ENCODE measurements around the gene MRPS17. TPM values are rescaled to one million over a fixed set of nuclear protein-coding genes. Genes with fewer than 3 reads are reported as not detected.
"Not testable (repeated sequence)": the region's sequence is repeated elsewhere in the genome, so short reads cannot be mapped to it uniquely, and the experiment has no call there.

The MRPS17 gene
- total and polyA plus RNA-seq, 2 of the 4 experiments (the other 2 are of a cell fraction) = 9.9 to 15.2 TPM

- intact Hi-C loops (cut with micrococcal nuclease) = no loop called here
- no TSS peak for BruUV-seq (replicated peaks)
- no peak overlapping the region for H3K56ac ChIP-seq (ENCODE audit: extremely low read depth, insufficient read depth, low read length)
- in situ Hi-C loops (cut with MboI; ENCODE audit: low sequenced_read_pairs) = no loop called here
- H3K9me3 ChIP-seq (ENCODE audit: control insufficient read depth, insufficient read depth, low read length) = peaks cover 4% of the 10 kb centered on the region; the same call in 1 of the 2 replicates
- H2AK9ac ChIP-seq (replicated peaks; ENCODE audit: low read depth, low read length, poor library complexity) = no peak overlapping the region
- no peak for TF ChIP-seq CTCF (conservative IDR thresholded peaks at IDR 0.05; ENCODE audit: low read depth, low read length)
- TF ChIP-seq USF2 (IDR thresholded peaks at IDR 0.05; ENCODE audit: low read depth, low read length) = no peak
- H2BK5ac ChIP-seq (ENCODE audit: low read depth, low read length, poor library complexity, severe bottlenecking) = no peak overlapping the region
- no peak overlapping the region for H4K8ac ChIP-seq (ENCODE audit: low read depth in 2 of 2, low read length in 2 of 2)
- H3K4ac ChIP-seq (ENCODE audit: low read depth, low read length) = no peak overlapping the region
- H4K91ac ChIP-seq (ENCODE audit: insufficient read depth, low read depth, low read length) = no peak overlapping the region
- no peak overlapping the region for H2BK15ac ChIP-seq (ENCODE audit: low read depth, low read length)
- dilution Hi-C loops (cut with HindIII; ENCODE audit: low sequenced_read_pairs, unreplicated experiment) = no loop called here
- no peak overlapping the region for H3K27ac ChIP-seq (ENCODE audit: insufficient read depth, low read length)
- no peaks in the 10 kb centered on the region for H3K36me3 ChIP-seq (ENCODE audit: control insufficient read depth, insufficient read depth, low read length)
- POLR2A ChIA-PET (ENCODE audit: unreplicated experiment) = no interaction called here
- H3K4me2 ChIP-seq (ENCODE audit: low read depth, low read length) = no peak overlapping the region
- no peak overlapping the region for H3K14ac ChIP-seq (replicated peaks; ENCODE audit: low read depth, low read length)
- CTCF ChIA-PET = no interaction called here
- no CpG with 5 or more reads among the region's 5 CpGs for WGBS, 2 experiments (ENCODE audit: extremely low coverage in 2 of 2, insufficient read length in 1 of 2)
- H2AFZ ChIP-seq (replicated peaks; ENCODE audit: low read length, poor library complexity) = no peak overlapping the region
- no peak overlapping the region for H4K5ac ChIP-seq (ENCODE audit: low read depth, low read length)
- H2AK5ac ChIP-seq (ENCODE audit: low read depth, low read length) = no peak overlapping the region
- no peak for DNase-seq
- H3K27me3 ChIP-seq (ENCODE audit: control insufficient read depth, insufficient read depth, low read length) = no peaks in the 10 kb centered on the region
- no peak overlapping the region for H3K9ac ChIP-seq (ENCODE audit: low read depth, low read length)
- H3K4me1 ChIP-seq (ENCODE audit: control insufficient read depth, insufficient read depth, low read length) = no peaks in the 10 kb centered on the region
- H2BK20ac ChIP-seq (ENCODE audit: low read depth, low read length) = no peak overlapping the region
- no peaks in the 10 kb centered on the region for H3K9me1 ChIP-seq (ENCODE audit: insufficient read depth, low read length)
- H4K20me1 ChIP-seq (ENCODE audit: insufficient read depth, low read length) = no peaks in the 10 kb centered on the region
- H3K4me3 ChIP-seq (ENCODE audit: insufficient read depth, low read depth, low read length) = no peak overlapping the region
- no peak overlapping the region for H3K18ac ChIP-seq (ENCODE audit: low read depth, low read length)
- no peaks in the 10 kb centered on the region for H3K79me1 ChIP-seq (ENCODE audit: low read depth in 1 of 2, low read length in 2 of 2)
- no peak overlapping the region for H2BK120ac ChIP-seq (ENCODE audit: low read depth, low read length)
- no peak for ATAC-seq (ENCODE audit: low read depth)
- no peak overlapping the region for H3K23ac ChIP-seq (ENCODE audit: low read depth, low read length)
Measured at GRCh38 chr7:55946545-55946944, 5.1 kb upstream of the MRPS17 start.

- H3K9me1 ChIP-seq (ENCODE audit: insufficient read depth, low read length); H3K4me1 ChIP-seq (ENCODE audit: control insufficient read depth, insufficient read depth, low read length); H2BK120ac ChIP-seq (ENCODE audit: low read depth, low read length); H3K56ac ChIP-seq (ENCODE audit: extremely low read depth, insufficient read depth, low read length); BruUV-seq (replicated peaks); POLR2A ChIA-PET (ENCODE audit: unreplicated experiment); dilution Hi-C loops (cut with HindIII; ENCODE audit: low sequenced_read_pairs, unreplicated experiment); H2AK5ac ChIP-seq (ENCODE audit: low read depth, low read length); H3K9me3 ChIP-seq (ENCODE audit: control insufficient read depth, insufficient read depth, low read length); H2BK5ac ChIP-seq (ENCODE audit: low read depth, low read length, poor library complexity, severe bottlenecking); H2BK20ac ChIP-seq (ENCODE audit: low read depth, low read length); H2BK15ac ChIP-seq (ENCODE audit: low read depth, low read length); H4K20me1 ChIP-seq (ENCODE audit: insufficient read depth, low read length); ATAC-seq (ENCODE audit: low read depth); H3K23ac ChIP-seq (ENCODE audit: low read depth, low read length); H3K36me3 ChIP-seq (ENCODE audit: control insufficient read depth, insufficient read depth, low read length); H3K18ac ChIP-seq (ENCODE audit: low read depth, low read length); H3K27me3 ChIP-seq (ENCODE audit: control insufficient read depth, insufficient read depth, low read length); CTCF ChIA-PET; DNase-seq: not testable (repeated sequence)
- peak overlapping the region; percentile 41 for H3K4ac ChIP-seq (ENCODE audit: low read depth, low read length)
- peak overlapping the region; percentile 89 for H3K4me2 ChIP-seq (ENCODE audit: low read depth, low read length)
- H3K14ac ChIP-seq (replicated peaks; ENCODE audit: low read depth, low read length) = peak overlapping the region; percentile 67; the same call in 1 of the 2 replicates
- peak overlapping the region; percentile 86 for H2AK9ac ChIP-seq (replicated peaks; ENCODE audit: low read depth, low read length, poor library complexity)
- H3K79me1 ChIP-seq (ENCODE audit: low read depth in 1 of 2, low read length in 2 of 2) = peaks cover 7 to 15% of the 10 kb centered on the region in 2 experiments; a peak in 3 of 4 replicates
- peak overlapping the region; percentile 70 for H3K4me3 ChIP-seq (ENCODE audit: insufficient read depth, low read depth, low read length)
- H2AFZ ChIP-seq (replicated peaks; ENCODE audit: low read length, poor library complexity) = peak overlapping the region; percentile 94
- peak overlapping the region; percentile 79 to 90 for H4K8ac ChIP-seq (ENCODE audit: low read depth in 2 of 2, low read length in 2 of 2)
- in situ Hi-C loops (cut with MboI; ENCODE audit: low sequenced_read_pairs) (loop anchor here (10.0 to 25.0 kb wide), 3 partner anchors 308 to 665 kb away; no protein-coding TSS in a partner anchor), intact Hi-C loops (cut with micrococcal nuclease) (loop anchor here (5.0 kb wide), 1 partner anchor 65 kb away; the partner anchor contains the start of gene ZNF713)
- H4K5ac ChIP-seq (ENCODE audit: low read depth, low read length) = peak overlapping the region; percentile 79
- peak overlapping the region; percentile 10 for H3K27ac ChIP-seq (ENCODE audit: insufficient read depth, low read length)
- H4K91ac ChIP-seq (ENCODE audit: insufficient read depth, low read depth, low read length) = peak overlapping the region; percentile 46; the same call in 1 of the 2 replicates
- H3K9ac ChIP-seq (ENCODE audit: low read depth, low read length) = peak overlapping the region; percentile 79
- 86% methylated on average over 5 of the region's 19 CpGs; no CpG with 5 or more reads in 1 of the 2 experiments for WGBS, 2 experiments (ENCODE audit: extremely low coverage in 2 of 2, insufficient read length in 1 of 2)
Measured at GRCh38 chr7:55952352-55952671, 635 bp downstream of the MRPS17 start.
